ENCODE measurements around the gene UBN1.

GRCh38 chr16:4884972-4885874 is 37.9 kb downstream of the UBN1 start:
- no peak for TF ChIP-seq EZH2 (IDR thresholded peaks at IDR 0.05; ENCODE audit: borderline replicate concordance, low read depth, low read length, poor library complexity, severe bottlenecking)
- no peak for TF ChIP-seq CTCF (conservative IDR thresholded peaks at IDR 0.05; ENCODE audit: low read depth, low read length)

All from A673 (cell line).